ENCODE results near the gene MRPL1. TPM values are rescaled to one million over a fixed set of nuclear protein-coding genes. Genes with fewer than 3 reads are reported as not detected.

MRPL1 gene
- total RNA-seq, 1 donor from 2014 or later: 45.1 TPM

GRCh38 chr4:77910676-77911075, 48.0 kb downstream of the MRPL1 start:
- H3K36me3 Mint-ChIP-seq (ENCODE audit: low read depth): peaks cover 20% of the 10 kb centered on the region
- H3K27ac Mint-ChIP-seq (ENCODE audit: unreplicated experiment): no peak overlapping the region
- no peak overlapping the region for H3K4me3 Mint-ChIP-seq
- H3K27me3 Mint-ChIP-seq (ENCODE audit: low read depth): no peaks in the 10 kb centered on the region
- no peak for TF ChIP-seq CTCF (conservative IDR thresholded peaks at IDR 0.05)
- no peaks in the 10 kb centered on the region for H3K9me3 Mint-ChIP-seq
- no peak for DNase-seq (ENCODE audit: low read depth, low spot score)
- H3K4me1 Mint-ChIP-seq: no peaks in the 10 kb centered on the region

- no peak for TF ChIP-seq CTCF (conservative IDR thresholded peaks at IDR 0.05)
- no peak for DNase-seq (ENCODE audit: low read depth, low spot score)
- H3K4me3 Mint-ChIP-seq: no peak overlapping the region
- no peak overlapping the region for H3K27ac Mint-ChIP-seq (ENCODE audit: unreplicated experiment)
- H3K9me3 Mint-ChIP-seq: no peaks in the 10 kb centered on the region
- H3K36me3 Mint-ChIP-seq (ENCODE audit: low read depth): peaks cover 17% of the 10 kb centered on the region
- H3K4me1 Mint-ChIP-seq: no peaks in the 10 kb centered on the region
- H3K27me3 Mint-ChIP-seq (ENCODE audit: low read depth): no peaks in the 10 kb centered on the region
These were observed 48.5 kb downstream of the MRPL1 start for GRCh38 chr4:77911091-77911490.

DNA sequence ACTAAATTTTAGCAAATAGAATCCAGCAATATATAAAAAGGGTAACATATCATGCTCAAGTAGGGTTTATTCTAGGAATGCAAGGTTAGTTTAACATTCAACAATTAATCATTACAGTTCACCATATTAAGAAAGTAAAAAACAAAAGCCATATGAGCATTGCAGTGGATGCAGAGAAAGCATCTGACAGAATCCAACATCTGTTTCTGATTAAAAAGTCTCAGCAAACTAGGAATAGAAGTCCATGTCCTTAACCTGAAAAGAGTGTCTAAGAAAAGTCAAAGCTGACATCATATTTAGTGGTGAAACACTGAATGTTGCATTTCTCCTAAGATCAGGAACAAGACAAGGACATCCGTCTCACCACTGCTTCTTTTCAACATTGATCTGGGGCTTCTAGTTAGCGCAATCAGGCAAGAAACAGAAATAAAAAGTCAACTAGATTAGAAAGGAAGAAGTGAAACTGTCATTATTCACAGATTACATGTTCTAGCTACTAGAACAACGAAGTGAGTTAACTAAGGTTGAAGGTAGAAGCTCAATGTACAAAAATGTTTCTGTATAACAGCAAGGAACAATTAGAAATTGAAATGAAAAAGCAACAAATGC, 49.3 kb downstream of the MRPL1 start:
- no peak for DNase-seq (ENCODE audit: low read depth, low spot score)
- no peaks in the 10 kb centered on the region for H3K4me1 Mint-ChIP-seq
- no peaks in the 10 kb centered on the region for H3K27me3 Mint-ChIP-seq (ENCODE audit: low read depth)
- no peak overlapping the region for H3K4me3 Mint-ChIP-seq
- peaks cover 17% of the 10 kb centered on the region for H3K36me3 Mint-ChIP-seq (ENCODE audit: low read depth)
- no peak overlapping the region for H3K27ac Mint-ChIP-seq (ENCODE audit: unreplicated experiment)
- no peaks in the 10 kb centered on the region for H3K9me3 Mint-ChIP-seq
- TF ChIP-seq CTCF (conservative IDR thresholded peaks at IDR 0.05): no peak

- no peak overlapping the region for H3K27ac Mint-ChIP-seq (ENCODE audit: unreplicated experiment)
- no peaks in the 10 kb centered on the region for H3K27me3 Mint-ChIP-seq (ENCODE audit: low read depth)
- no peak for TF ChIP-seq CTCF (conservative IDR thresholded peaks at IDR 0.05)
- H3K4me3 Mint-ChIP-seq: no peak overlapping the region
- H3K36me3 Mint-ChIP-seq (ENCODE audit: low read depth): peaks cover 17% of the 10 kb centered on the region
- H3K4me1 Mint-ChIP-seq: no peaks in the 10 kb centered on the region
- no peak for DNase-seq (ENCODE audit: low read depth, low spot score)
- no peaks in the 10 kb centered on the region for H3K9me3 Mint-ChIP-seq
These were observed 50.7 kb downstream of the MRPL1 start for GRCh38 chr4:77913348-77913747.

DNA sequence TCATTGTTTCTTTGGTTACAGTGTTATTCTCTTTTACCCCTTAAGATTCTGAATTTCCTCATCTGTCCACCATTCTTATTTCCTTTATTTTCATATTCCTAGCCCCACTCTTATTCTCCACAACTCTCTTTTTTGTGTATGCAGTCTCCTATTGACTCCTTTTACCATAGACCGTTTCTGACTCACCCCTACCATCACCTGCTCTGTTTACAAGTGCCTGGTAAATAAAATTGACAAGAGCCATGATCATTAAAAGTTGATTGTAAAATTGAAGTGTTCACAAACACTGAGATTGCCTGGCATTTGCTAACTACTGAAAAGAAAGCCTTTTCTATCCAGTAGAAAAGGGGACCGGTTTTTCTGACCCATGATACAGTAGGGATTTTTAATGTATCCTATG, 54.4 kb downstream of the MRPL1 start:
- Mint-ChIP-seq H3K9me3 (no peaks in the 10 kb centered on the region), H3K27ac (ENCODE audit: unreplicated experiment) (no peak overlapping the region), H3K36me3 (ENCODE audit: low read depth) (peaks cover 8% of the 10 kb centered on the region), H3K4me1 (no peaks in the 10 kb centered on the region), H3K27me3 (ENCODE audit: low read depth) (no peaks in the 10 kb centered on the region), H3K4me3 (no peak overlapping the region)
- TF ChIP-seq CTCF (conservative IDR thresholded peaks at IDR 0.05): no peak
- DNase-seq (ENCODE audit: low read depth, low spot score): no peak
